ENCODE measurements around the gene SIPA1L3. TPM values are rescaled to one million over a fixed set of nuclear protein-coding genes. Genes with fewer than 3 reads are reported as not detected.

Gene SIPA1L3
- total and polyA plus RNA-seq, 9 of the 15 experiments (the other 6 are each of a cell fraction or from before 2014, with no cell fraction given) = 0.01 to 6.1 (median 2.5) TPM

GRCh38 chr19:37864501-37864900, 42.5 kb upstream of the SIPA1L3 start:
- no peaks in the 10 kb centered on the region for H3K9me3 ChIP-seq (replicated peaks; ENCODE audit: control insufficient read depth, insufficient read depth, low read depth, low read length)
- no peak for TF ChIP-seq ZNF318 (IDR thresholded peaks at IDR 0.05; ENCODE audit: borderline replicate concordance in 1 of 2, low read depth in 1 of 2)
- TF ChIP-seq ZNF224 (CRISPR knock-in tag; IDR thresholded peaks at IDR 0.05) = no peak
- no peak for TF ChIP-seq EZH2 (IDR thresholded peaks at IDR 0.05; ENCODE audit: borderline replicate concordance, low read depth, low read length)
- no peak for TF ChIP-seq MTF1 (CRISPR knock-in tag; IDR thresholded peaks at IDR 0.05; ENCODE audit: borderline replicate concordance)
- TF ChIP-seq FOXK1 (CRISPR knock-in tag; IDR thresholded peaks at IDR 0.05; ENCODE audit: borderline replicate concordance) = no peak
- no peak for TF ChIP-seq MTA1 (IDR thresholded peaks at IDR 0.05; ENCODE audit: borderline replicate concordance)
- TF ChIP-seq HSF4 (CRISPR knock-in tag; IDR thresholded peaks at IDR 0.05; ENCODE audit: borderline replicate concordance) = no peak
- TF ChIP-seq RFX7 (CRISPR knock-in tag; IDR thresholded peaks at IDR 0.05) = no peak
- no peak for TF ChIP-seq IRF1 (CRISPR knock-in tag; IDR thresholded peaks at IDR 0.05; ENCODE audit: borderline replicate concordance)
- TF ChIP-seq LARP7 (IDR thresholded peaks at IDR 0.05) = no peak
- ChIA-PET CTCF (ENCODE audit: low intra/inter-chr PET ratio) (no interaction called here), POLR2A (interaction anchor here (0.6 kb wide), 1 partner anchor 436 kb away, joined by 3 read pairs; no protein-coding TSS in a partner anchor)
- H3K9ac ChIP-seq (ENCODE audit: insufficient read depth in 1 of 2, low read depth in 2 of 2, low read length in 2 of 2) = no peak overlapping the region
- intact Hi-C loops (cut with micrococcal nuclease) (no loop called here), in situ Hi-C loops (cut with MboI) (no loop called here)
- H3K9me1 ChIP-seq (ENCODE audit: control insufficient read depth, insufficient read depth, low read length) = no peaks in the 10 kb centered on the region
- H3K4me1 ChIP-seq (replicated peaks in 1 of 2; ENCODE audit: control insufficient read depth in 2 of 2, insufficient read depth in 2 of 2, low read length in 2 of 2) = no peaks in the 10 kb centered on the region
- DNase-seq (ENCODE audit: extremely low read depth in 1 of 4, low spot score in 3 of 4) = no peak
- H2AFZ ChIP-seq (ENCODE audit: low read depth, low read length) = no peak overlapping the region
- H3K36me3 ChIP-seq (ENCODE audit: control insufficient read depth, insufficient read depth, low read length) = no peaks in the 10 kb centered on the region
- H3K4me2 ChIP-seq (ENCODE audit: insufficient read depth, low read length) = no peak overlapping the region
- no peak for ATAC-seq
- BruUV-seq (replicated peaks) = no TSS peak
- 2% methylated on average over 3 of the region's 3 CpGs for WGBS (ENCODE audit: insufficient coverage, low coverage, missing lambda C conversion rate)
- H3K4me3 ChIP-seq = no peak overlapping the region
- no peak overlapping the region for H3K27ac ChIP-seq (ENCODE audit: extremely low read depth, low read depth, low read length)
- no peak for FAIRE-seq
- no peaks in the 10 kb centered on the region for H3K27me3 ChIP-seq (ENCODE audit: control insufficient read depth in 2 of 2, insufficient read depth in 2 of 2, low read length in 2 of 2)
- no peaks in the 10 kb centered on the region for H3K79me2 ChIP-seq (ENCODE audit: control insufficient read depth, insufficient read depth, low read length)
- no peaks in the 10 kb centered on the region for H4K20me1 ChIP-seq (replicated peaks; ENCODE audit: control insufficient read depth, insufficient read depth, low read length)

Data from K562 (cell line).